NT2/D1 (cell line): Measurements from ENCODE around the gene RNF7.
"Not testable (repeated sequence)": the region's sequence is repeated elsewhere in the genome, so short reads cannot be mapped to it uniquely, and the experiment has no call there.

Experiments
- DNase-seq: peaks from one replicate; pipeline ENCODE4 v3.0.0-alpha.2; 2011; ENCODE audit warnings: low read depth, low spot score
- H3K27me3 ChIP-seq: 2 replicates; pipeline ENCODE4 v1.6.0; 2011; ENCODE audit warnings: mild to moderate bottlenecking; ENCODE audit not compliant: insufficient read length, insufficient read depth
- H3K36me3 ChIP-seq: 2 replicates; pipeline ENCODE4 v1.6.1; 2011; ENCODE audit warnings: mild to moderate bottlenecking, low read length, mixed read lengths; ENCODE audit not compliant: insufficient read depth, insufficient read length
- H3K4me1 ChIP-seq: 2 replicates; pipeline ENCODE4 v1.5.1; 2011; ENCODE audit not compliant: insufficient read depth, insufficient read length
- H3K4me3 ChIP-seq: 2 replicates; pipeline ENCODE4 v1.5.1; 2011; ENCODE audit warnings: low read depth; ENCODE audit not compliant: insufficient read length
- H3K9ac ChIP-seq: 2 replicates; pipeline ENCODE4 v1.6.0; 2011; ENCODE audit warnings: low read depth; ENCODE audit not compliant: insufficient read length
- H3K9me3 ChIP-seq: 2 replicates; pipeline ENCODE4 v1.5.1; 2011; ENCODE audit warnings: mild to moderate bottlenecking, low read length; ENCODE audit not compliant: insufficient read depth
- SUZ12 ChIP-seq: IDR thresholded peaks from 2 replicates; pipeline ENCODE4 v1.6.1; 2011; ENCODE audit not compliant: insufficient read length, insufficient read depth; ENCODE audit errors: extremely low read depth
- YY1 ChIP-seq: IDR thresholded peaks from 2 replicates; pipeline ENCODE4 v1.6.1; 2011; ENCODE audit not compliant: insufficient read length, insufficient read depth
- ZNF274 ChIP-seq: IDR thresholded peaks from 2 replicates; pipeline ENCODE4 v1.6.1; 2011; ENCODE audit warnings: mild to moderate bottlenecking, low read depth, low read length

RNF7 gene

DNA sequence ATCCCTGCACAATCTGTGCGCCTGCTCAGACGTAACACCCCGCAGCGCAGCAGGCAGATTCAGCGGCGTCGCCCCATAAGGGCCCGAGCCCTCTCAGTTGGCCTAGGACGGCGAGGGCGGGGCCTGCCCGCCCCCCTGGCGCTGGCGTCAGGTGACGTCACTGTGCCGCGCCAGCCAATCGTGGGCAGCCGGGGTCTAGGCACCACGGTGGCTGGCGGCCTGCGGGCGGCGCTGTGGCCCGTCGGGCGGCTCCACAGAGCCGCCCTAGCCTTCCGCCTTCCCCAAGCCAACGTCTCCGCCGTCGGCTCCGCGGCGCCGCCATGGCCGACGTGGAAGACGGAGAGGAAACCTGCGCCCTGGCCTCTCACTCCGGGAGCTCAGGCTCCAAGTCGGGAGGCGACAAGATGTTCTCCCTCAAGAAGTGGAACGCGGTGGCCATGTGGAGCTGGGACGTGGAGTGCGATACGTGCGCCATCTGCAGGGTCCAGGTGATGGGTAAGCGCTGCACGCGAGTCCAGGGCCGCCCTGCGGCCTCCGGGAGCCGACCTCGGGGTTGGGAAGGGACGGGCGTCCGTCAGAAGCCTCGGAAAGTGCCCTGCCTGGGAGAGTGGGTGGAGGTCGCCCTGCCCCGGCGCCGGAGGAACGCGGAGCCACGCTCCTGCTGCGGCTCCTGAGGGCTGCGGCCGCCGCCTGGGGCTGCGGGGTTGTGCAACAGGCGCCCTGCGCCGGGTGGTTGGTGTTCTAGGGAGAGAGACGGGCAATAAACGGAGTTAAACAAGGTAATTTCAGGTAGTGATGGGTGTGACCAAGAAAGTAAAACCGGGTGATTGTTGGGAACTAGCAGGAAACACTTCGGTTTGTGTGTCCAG lies at the start of gene RNF7:
TSS of gene RNF7 (plus strand) at position 277 of the 869 bp plus-strand sequence. CDS start at position 321, 44 bp downstream.
- Histone ChIP-seq H3K9me3 (no peaks in the 10 kb centered on the region), H3K4me3 (peak within 1 kb of the TSS; percentile 95), H3K4me1 (no peaks in the 10 kb centered on the region), H3K27me3 (no peaks in the 10 kb centered on the region), H3K9ac (peak within 1 kb of the TSS; percentile 100), H3K36me3 (peaks cover 34% of the 10 kb centered on the region)
- peak; percentile 92 for DNase-seq
- TF ChIP-seq ZNF274 = no peak
- TF ChIP-seq YY1 = peak; percentile 61

DNA sequence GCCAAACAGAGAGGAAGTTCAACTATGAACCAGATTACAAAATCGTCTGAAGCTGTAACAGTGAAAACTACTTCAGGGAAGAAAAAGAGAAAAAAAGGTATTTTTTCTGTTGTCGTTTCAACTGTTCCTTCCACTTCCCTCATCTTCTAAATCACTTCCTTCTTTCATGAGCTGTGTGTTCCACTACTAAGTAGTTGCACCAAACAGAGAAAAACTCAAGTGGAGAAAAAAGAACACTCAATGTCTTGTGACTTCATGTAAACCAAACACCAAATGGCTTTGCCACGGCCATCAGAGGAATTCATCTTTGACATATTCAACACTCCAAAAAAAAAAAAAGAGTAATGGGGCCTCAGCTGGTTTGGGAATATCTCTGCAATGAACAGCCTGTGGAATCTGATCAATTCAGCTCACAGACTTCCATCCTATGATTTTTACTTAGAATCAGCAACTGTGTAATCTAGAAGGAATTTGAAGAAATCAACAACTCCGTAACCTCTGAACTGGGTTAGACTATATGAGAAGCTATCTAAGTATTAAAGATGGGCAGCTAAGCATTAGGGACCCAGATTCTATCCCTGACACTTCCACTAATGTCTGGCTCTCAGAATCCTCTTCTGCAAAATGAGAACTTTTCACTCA lies 47.5 kb upstream of the RNF7 start:
- H3K36me3 ChIP-seq = no peaks in the 10 kb centered on the region
- peaks cover 24% of the 10 kb centered on the region; the same call in 1 of the 2 replicates for H3K9me3 ChIP-seq
- no peaks in the 10 kb centered on the region for H3K27me3 ChIP-seq
- no peak for DNase-seq
- no peaks in the 10 kb centered on the region for H3K4me1 ChIP-seq
- H3K4me3 ChIP-seq = no peak overlapping the region
- no peak for TF ChIP-seq YY1
- no peak for TF ChIP-seq ZNF274
- no peak for TF ChIP-seq SUZ12
- no peak overlapping the region for H3K9ac ChIP-seq

DNA sequence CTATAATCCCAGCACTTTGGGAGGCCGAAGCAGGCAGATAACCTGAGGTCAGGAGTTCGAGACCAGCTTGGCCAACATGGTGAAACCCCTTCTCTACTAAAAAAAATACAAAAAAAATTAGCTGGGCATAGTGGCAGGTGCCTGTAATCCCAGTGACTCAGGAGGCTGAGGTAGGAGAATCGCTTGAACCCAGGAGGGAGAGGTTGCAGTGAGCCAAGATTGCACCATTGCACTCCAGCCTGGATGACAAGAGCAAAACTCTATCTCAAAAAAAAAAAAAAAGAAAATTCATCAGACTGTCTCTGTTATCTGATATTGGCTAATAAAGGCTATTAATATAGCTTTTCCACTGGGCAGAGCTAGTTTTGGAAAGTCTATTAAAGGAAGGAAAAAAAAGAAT lies 46.6 kb upstream of the RNF7 start:
- not testable (repeated sequence) for H3K36me3 ChIP-seq, H3K27me3 ChIP-seq, H3K9ac ChIP-seq, DNase-seq, H3K4me1 ChIP-seq, H3K4me3 ChIP-seq
- peaks cover 24% of the 10 kb centered on the region; the same call in 1 of the 2 replicates for H3K9me3 ChIP-seq

DNA sequence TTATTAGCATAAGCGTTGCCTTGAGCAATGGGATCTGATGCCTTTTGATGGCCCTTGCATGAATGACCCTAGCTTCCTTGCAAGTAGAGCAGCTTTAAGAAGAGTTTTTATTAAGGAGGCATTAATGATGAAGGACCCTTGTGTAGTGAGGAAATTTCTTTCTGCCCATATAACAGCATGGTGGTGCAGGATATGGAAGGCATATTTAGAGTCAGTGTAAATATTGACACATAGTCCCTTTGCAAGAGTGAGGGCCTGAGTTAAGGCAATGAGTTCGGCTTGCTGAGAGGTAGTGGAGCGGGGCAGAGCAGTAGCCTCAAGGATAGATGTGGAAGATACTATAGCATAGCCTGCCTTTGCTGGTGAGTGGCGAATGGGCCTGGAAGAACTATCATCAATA lies 45.1 kb upstream of the RNF7 start:
- DNase-seq, H3K9ac ChIP-seq, H3K27me3 ChIP-seq, H3K4me3 ChIP-seq, H3K36me3 ChIP-seq, H3K4me1 ChIP-seq: not testable (repeated sequence)
- peaks cover 24% of the 10 kb centered on the region; the same call in 1 of the 2 replicates for H3K9me3 ChIP-seq

DNA sequence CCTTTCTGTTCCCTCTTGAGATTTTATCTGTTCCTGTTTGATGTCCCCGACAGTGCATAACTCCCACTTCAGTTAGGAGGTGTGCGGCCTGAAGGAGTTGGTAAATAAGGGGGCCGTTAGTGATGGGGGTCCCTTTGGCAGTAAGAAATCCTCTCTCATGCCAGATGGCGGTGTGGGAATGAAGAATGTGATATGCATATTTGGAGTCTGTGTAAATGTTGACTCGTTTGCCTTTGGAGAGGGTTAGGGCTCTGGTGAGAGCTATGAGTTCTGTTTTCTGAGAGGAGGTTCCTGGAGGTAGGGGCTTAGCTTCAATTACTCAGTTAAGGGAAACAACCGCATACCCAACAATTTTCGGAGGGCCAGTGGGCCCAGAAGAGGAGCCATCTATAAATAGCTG lies 38.8 kb upstream of the RNF7 start:
- TF ChIP-seq YY1 (no peak), ZNF274 (no peak), SUZ12 (no peak)
- Histone ChIP-seq H3K9ac (no peak overlapping the region), H3K27me3 (no peaks in the 10 kb centered on the region), H3K9me3 (0 out of 2 replicates have a peak, but pooled peaks cover 8% of the 10 kb centered on the region), H3K4me3 (no peak overlapping the region), H3K36me3 (no peaks in the 10 kb centered on the region), H3K4me1 (peaks cover 2% of the 10 kb centered on the region)
- DNase-seq = no peak

DNA sequence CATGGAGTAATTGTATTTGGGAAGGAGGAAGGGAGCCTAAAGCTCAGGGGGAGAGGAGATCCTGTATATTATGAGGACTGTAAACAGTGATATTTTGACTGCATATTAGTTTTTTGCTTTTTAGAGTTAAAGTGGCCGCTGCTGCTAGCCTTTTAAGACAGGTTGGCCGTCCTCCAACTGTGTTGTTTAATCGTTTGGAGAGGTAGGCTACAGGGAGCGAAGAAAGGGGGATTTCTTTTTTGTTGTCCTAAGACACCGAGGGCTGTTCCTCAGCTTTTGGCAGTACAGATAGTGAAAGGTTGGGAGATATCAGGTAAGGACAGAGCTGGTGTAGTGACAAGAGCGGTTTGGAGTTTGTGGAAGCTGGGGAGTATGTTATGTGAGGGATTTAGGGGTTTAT lies 38.2 kb upstream of the RNF7 start:
- no peak for TF ChIP-seq YY1
- TF ChIP-seq SUZ12 = no peak
- TF ChIP-seq ZNF274 = no peak
- no peaks in the 10 kb centered on the region for H3K27me3 ChIP-seq
- no peak overlapping the region for H3K9ac ChIP-seq

DNA sequence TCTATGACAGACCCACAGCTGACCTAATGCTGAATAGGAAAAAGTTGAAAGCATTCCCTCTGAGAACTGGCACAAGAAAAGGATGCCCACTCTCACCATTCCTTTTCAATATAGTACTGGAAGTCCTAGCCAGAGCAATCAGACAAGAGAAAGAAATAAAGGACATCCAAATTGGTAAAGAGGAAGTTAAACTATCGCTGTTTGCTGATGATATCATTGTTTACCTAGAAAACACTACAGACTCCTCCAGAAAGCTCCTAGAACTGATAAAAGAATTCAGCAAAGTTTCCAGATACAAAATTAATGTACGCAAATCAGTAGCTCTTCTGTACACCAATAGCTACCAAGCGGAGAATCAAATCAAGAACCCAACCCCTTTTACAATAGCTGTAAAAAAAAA lies 34.7 kb upstream of the RNF7 start:
- DNase-seq, H3K4me3 ChIP-seq, H3K9ac ChIP-seq, H3K4me1 ChIP-seq, H3K9me3 ChIP-seq, H3K36me3 ChIP-seq, H3K27me3 ChIP-seq: not testable (repeated sequence)

More for the DNA sequence above, 38.2 kb upstream of the RNF7 start:
- Histone ChIP-seq H3K4me3 (no peak overlapping the region), H3K4me1 (peaks cover 2% of the 10 kb centered on the region), H3K36me3 (no peaks in the 10 kb centered on the region), H3K9me3 (0 out of 2 replicates have a peak, but pooled peaks cover 5% of the 10 kb centered on the region)
- no peak for DNase-seq
